Fibroblast of skin of left quadriceps (primary cell): ENCODE data around the gene XPNPEP1.

Experiments
- DNase-seq, 2 experiments: peaks; one replicate each; pipeline ENCODE4 v3.0.0-alpha.2; 2013; ENCODE audit warnings: low read depth in 2 of 2

Gene XPNPEP1

DNA sequence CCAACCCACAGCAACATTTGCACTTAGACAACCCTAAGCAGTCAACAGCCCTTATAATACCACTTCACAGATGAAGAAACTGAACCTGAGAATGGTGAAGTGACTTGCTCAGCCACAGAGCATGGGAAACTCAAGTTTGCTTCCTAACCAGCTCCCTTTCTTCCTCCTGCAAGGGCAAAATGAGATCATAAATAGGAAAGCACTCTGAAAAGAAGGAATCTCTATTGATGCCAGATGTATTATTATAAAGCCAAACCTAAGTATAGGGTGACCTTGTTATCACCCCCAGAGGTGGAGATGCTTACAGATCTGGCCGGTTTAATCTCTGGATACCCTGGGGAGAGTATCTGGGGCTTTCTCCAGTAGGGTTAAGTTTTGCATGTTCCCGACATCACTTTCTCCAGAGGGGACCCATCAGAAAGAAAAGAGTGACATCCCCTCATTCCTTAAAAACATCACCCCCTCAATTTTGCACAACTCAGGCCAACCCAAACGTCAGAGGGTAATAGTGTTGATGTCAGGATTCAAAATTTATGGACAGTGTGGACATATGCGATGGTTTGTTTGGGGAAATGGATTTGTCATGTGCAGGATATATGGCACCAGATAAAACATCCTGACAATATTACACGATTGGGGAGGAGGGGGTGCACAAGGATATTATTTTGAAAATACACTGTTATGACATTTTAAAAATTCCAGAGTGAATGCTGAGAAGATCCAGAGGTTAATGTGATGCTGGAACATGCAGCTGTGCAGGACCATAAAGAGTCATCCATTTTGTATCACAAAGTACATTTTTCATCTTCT, 24.0 kb upstream of the XPNPEP1 start:
- no peak for DNase-seq

DNA sequence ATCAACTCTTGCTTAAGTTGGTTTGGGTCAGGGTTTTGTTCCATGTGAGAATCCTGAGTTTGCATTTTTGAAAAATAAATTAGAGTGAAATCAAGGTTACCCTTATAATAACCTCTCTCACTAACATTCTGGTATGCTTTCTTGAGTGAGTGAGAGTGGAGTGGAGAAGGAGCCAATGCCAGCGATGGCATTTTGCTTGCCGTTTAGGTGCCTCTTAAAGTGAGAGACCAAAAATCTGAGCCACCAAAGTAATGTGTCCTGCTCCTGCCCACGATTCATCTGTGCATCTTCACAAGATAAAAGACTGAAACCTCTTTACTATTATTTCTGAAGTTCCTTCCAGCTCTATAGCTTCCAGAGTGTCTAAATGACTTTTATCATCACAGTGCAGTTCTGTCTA, 23.4 kb upstream of the XPNPEP1 start:
- DNase-seq = no peak

DNA sequence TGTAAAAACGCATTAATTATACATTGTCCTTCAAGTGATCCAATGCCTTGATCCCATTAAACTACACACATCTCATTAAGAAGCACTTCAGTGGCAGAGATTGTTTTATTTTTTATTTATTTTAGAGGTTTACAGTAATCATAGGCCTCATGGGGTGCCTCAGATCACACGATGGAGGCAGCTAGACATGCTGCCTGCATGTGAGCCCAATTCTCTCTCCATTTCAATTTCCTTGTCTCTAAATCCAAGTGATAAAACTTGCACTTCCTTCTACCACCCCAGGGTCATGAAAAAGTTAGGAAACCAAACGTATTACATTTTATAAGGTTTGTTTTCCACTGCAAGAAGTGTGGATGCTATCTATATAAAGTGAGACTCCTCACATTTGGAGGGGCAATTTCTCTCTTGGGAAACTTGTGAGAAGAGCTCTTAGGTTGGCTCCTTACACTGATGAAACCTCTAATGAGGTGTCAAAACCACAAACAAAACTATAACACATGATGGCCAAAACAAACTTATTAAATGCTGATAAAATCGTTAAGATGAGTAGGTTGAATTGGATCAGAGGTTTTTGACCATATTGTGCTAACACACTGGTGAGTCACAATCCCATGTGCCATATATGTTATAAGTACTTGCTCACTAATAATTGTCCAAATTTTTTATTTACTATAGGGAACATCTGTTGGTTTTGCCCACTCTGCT, 22.3 kb upstream of the XPNPEP1 start:
- no peak for DNase-seq

DNA sequence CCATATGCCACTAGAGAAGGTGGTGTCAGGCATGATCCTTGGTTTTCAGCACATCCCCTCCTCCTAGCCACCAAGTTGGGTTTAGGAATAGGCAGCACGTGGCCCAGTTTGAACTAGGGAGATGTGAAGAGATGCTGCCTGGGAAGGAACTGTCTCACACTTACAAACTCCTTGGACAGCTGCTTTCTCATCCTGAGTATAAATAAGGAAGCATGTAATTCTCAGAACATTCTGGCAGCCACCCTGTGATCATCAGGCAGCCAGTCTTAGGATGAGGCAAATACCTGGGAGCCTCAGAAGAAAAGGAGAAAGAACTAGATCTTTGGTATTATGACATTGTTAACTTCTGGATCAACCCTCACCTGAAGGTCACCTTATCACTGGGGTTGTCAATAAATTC, 21.3 kb upstream of the XPNPEP1 start:
- DNase-seq = no peak

DNA sequence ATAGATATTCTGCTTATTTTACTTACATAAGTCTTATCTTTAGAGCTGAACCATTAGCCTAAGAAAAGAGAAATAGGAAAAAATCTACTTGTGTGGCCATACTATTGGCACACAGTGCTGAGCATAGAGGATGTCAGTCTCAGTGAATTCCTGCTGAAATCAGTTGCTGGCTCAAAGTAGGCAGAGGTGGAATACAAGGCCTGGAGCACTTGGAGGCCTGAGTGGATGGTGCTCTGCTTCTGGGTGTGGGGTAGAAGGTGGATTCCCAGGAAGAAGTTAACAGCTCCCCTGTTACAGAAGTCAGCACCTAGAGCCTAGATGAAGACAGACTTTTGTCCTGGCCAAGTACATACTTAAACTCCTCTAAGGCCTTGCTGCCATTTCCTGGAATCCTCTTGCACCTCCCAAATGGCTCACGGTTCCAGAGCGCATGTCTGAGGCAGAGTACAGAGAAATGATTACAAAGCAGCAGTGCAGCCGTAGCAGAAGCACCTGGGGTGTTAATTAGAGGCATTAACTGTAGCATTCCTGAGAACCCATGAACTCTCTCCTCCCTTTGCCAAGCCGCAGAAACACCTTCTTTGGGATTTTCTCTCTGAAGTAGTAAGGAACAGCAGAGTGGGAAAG, 18.0 kb upstream of the XPNPEP1 start:
- no peak for DNase-seq

DNA sequence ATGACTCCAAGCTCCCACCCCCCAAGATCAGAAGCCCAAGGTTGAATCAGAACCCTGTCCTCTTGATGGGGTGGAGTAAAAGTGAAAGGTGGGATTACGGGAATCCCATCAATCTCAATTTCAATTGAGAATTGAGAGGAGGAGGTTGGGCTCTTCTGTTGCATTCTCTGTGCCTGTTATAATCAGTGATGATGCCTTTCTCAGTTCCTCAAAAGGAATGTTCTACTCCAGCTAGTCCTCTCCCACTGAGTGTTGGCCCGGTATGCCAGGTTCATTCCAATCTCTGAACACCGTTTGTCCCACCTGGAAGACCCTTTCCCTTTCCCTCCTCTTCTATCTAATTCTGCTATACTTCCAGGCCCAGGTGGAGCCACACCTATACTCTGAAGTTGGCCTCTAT, 17.2 kb upstream of the XPNPEP1 start:
- no peak for DNase-seq

DNA sequence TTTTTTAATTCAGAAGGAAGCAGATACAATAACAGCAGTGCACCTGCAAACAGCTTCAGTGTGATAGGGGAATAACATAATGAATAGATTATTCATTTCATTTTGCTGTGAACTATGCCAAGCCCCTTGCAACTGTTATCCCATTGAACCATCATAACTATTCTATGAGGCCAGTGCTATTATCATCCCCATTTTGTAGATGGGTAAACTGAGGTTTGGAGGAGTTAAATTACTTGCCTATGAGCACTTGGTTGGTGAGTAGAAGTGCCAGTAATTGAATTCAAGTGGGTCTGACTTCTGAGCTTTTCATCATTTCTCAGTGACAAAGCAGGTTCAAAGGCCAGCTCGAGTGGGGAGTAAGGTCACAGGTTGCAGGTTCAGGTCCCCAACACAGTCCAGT, 16.8 kb upstream of the XPNPEP1 start:
- DNase-seq = no peak

DNA sequence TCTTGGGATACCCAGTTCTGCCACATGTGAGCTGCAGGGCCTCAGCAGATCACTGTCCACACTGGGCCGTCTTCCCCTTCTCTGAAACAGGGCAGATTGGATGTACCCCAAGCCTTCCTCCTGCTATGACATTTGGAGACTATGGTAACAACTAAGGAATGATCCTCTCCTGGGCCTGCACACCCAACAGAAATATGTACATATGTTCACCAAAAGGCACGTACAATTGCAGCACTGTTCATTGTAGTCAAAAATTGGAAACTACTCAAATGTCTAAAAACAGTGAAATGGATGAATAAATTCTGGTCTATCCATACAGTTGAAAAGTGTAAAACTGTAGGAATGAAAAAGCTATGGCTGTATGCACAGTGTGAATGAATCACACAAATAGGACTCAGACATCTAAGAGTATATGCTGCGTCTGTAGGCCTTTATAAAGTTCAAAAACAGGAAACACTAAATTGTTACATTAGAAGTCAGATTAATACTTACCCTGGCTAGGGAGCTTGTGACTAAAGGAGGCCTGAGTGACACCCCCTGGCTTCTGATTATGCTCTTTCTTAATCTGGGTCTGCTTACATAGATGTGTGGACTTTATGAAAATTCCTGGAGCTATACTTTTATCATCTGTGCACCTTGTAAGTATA, 16.1 kb upstream of the XPNPEP1 start:
- DNase-seq = peak in 1 of 2 experiments; percentile 39

DNA sequence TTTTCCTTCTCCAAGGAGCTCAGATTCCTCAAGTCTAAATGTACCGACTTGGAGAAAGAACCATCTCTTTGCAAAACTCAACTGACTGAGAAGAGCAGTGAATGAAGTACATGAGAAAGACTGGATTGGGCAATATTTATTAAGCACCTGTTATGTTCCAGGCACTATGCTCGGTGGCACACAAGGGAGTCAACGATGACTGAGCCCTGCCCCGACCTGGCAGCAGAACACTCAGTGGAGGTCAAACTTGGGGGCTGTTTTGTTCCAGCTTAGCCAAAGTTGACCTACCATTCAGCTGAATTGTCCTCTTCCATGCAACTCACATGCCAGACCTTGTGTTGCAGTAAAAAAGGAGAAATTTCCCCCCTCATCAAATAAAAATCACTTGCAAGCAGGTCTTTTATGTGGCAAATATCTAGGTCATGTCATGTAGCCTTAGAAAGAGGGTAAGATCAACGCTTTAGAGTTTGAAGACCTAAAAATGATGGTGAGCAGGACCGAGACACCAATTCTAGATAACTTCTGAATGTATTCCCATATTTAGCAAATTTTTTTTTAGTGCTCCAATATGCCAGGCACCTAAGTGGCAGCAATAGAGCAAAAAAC, 14.3 kb upstream of the XPNPEP1 start:
- no peak for DNase-seq

DNA sequence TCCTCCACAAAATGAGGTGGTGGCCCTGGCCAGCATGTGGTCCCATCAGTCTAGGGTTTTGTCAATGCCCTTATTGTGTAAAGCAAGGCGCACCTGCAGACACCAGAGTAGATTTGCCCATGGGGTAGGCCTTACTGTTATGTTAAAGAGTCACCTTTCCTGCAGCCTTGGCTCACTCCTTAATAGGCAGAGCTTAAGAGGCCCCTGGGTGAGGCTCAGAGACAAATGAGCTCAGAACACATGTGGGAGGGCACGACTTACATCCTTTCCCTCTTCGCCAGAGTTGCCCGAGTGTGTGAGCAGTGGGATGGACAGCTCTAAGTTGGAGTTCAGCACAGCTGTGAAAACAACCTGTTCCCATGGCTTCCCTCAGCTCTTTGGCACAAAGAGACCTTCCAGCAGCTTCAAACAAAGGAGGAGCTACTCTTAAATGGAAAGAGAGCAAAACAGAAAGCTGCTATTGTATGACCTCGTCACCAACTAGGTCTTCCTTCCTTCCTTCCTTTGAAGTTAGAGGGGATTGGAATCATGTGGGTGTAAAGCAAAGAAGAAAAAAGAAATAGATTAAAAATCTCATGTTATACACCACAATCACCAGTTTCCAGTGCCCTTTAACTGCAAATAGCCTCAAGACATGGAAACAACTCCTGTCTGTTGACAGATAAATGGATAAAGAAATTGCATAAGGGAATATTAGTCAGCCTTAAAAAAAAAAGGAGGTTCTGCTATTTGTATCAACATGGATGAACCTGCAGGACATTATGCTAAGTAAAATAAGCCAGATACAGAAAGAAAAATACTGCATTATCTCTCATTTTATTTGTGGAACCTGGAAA, 11.9 kb upstream of the XPNPEP1 start:
- DNase-seq = no peak

DNA sequence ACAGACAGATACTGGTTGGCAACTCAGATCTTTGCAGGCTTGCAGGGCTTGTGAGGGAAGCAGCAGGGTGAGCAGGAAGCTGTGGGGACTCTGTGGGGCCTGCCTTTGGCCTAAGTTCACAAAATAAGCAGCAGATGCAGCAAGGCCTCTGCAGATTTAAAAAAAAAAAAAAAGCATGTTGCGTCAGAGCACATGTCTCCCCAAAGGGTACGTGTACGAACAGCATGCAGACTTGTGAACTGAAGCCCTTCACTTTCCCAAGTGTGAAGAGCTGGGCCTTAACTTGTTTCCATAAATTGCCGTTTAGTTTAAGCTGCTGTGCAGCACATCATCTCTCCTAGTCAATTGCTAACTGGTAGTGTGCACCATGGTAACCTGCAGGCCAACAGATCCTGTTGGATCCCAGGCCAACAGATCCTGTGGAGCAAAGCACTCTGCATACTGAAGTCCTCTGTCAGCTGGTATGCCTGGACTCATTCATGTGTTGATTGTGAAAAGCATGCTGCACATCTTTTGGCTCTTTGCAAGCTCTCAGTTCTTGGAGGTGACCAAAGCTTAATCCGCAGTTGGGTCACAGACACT, 10.8 kb upstream of the XPNPEP1 start:
- DNase-seq = no peak

DNA sequence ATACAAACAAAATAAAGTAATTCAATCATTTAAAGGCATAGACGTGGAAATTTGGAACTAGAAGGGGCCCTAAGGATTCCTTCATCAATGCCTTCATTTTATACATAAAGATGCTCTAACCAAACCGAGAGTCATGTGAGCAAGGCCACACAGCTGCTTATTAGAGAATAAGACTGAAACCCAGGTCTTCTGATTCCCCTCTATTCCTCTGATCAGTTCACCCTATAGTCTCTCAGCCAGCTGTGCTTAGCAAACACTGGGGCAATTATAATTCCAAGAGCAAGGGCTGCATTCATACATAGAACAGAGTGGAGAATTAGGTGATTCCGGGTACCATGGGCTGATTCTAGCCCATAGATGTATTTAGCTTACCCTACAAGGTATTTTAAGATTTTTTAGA, 9.7 kb upstream of the XPNPEP1 start:
- DNase-seq = no peak

DNA sequence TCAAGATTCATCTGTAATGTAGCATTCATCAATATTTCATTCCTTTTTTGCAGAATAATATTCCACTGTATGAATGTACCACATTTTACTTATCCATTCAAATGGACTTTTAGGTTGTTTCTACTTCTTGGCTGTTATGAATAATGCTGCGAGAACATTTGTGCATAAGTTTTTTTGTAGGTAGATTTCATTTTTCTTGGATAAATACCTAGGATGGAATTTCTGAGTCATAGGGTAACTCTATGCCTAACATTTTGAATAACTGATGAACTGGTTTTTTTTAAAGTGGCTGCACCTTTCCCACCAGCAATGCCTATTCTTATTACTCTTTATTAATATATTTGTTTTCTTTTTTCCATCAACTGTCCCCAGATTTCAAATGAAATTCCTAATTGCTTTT, 9.1 kb upstream of the XPNPEP1 start:
- no peak for DNase-seq

DNA sequence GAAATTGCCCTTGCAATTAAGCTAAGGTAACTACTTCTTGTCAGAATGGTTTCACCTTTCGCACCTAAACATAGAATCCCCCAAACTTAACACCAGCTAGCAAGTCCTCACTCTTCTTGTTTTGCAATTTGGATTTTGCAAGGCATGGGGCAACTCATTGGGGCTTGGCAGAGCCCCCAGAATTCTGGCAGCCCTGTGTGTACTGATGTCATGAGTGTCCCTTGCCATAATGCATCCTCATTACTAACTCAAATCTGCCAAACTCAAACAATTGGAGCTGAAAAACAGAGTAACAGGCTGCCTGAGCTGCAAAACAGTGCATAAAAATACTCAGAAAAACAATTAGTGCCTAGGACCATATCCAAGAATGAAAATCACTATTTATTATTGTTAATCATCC, 7.9 kb upstream of the XPNPEP1 start:
- no peak for DNase-seq

DNA sequence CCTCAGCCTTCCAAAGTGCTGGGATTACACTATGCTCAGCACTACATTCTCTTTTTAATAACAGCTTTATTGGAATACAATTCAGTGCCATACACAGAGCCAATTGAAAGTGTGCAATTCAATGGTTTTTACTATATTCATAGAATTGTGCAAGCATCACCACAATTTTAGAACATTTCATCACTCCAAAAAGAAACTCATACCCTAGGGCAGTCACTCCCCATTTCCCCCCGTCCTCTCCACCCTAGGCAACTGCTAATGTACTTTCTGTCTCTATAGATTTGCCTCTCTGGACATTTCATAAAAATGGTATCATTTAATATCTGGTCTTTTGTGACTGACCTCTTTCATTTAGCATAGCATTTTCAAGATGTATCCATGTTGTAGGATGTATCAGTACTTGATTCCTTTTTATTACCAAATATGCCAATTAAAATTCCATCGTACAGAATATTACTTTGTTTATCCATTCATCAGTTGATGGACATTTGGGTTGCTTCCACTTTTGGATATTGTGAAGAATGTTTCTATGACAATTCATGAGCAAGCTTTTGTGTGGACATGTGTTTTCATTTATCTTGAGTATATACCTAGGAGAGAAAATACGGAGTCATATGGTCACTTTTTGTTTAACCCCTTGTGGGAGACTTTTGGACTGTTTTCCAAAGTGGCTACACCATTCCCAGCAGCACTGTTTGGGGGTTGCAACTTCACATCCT, 6.3 kb upstream of the XPNPEP1 start:
- peak in 1 of 2 experiments; percentile 41 for DNase-seq

DNA sequence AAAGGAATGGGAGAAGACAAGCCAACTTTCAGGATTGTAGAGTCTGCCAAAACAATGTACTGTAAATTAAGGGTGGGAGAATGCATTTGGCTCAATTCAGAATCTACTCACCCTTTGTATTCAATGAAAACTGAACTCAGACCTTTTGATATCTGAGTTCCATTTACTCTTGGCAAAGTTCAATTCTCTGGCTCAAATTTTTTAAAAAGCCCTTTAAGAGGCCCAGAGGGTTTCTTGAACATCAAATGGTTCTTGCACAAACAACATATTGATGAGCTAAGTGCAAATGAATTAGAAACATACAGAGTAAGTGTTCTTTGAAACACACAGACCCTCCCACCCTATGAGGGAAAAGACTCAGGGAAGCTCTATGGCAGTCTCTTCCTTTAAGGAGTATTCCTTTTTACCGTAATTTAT, 5.2 kb upstream of the XPNPEP1 start:
- DNase-seq = no peak

DNA sequence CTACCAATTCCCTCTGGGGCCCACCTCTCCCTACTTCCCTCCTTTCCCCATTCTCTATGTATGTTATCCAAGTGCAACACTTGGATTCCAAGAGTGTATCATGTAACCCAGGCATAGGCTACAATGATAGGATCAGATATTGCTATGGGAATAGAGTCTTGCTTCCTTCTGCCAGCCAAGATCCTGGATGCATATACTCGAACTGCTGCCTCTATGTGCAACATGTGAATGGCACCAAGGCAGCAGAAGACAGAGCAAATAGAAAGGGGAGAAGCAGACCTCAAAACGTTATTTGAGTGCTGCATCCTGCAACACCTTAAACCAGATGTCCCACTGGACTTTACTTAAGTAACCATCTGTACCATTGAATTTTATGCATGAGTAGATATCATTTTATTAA, 3.5 kb upstream of the XPNPEP1 start:
- DNase-seq = no peak

DNA sequence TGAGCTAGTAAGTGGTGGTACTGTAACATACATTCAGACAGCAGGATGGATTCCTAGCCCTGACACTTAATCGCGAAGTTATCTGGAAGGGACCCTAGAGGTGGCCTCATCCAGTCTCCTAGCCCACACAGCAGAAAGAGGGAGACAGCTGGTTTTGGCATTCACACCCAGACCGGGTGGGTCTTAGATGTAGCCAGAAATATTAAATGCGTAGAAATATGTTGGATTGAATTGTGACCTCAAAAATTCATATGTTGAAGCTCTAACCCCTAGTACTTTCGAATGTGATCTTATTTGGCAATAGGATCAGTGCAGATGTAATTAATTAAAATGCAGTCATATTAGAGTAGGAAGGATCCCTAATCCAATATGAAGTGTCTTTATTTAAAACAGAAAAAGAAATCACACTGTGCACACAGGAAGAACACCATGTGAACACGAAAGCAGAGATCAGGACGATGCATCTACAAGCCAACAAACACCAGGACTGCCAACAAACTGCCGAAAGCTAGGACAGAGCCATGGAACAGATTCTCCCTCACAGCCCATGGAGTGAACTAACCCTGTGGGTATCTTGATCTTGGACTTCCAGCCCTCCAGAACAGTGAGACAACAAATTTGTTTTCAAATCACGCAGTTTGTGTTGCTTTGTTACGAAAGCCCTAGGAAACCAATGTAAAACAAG, 2.9 kb upstream of the XPNPEP1 start:
- no peak for DNase-seq

DNA sequence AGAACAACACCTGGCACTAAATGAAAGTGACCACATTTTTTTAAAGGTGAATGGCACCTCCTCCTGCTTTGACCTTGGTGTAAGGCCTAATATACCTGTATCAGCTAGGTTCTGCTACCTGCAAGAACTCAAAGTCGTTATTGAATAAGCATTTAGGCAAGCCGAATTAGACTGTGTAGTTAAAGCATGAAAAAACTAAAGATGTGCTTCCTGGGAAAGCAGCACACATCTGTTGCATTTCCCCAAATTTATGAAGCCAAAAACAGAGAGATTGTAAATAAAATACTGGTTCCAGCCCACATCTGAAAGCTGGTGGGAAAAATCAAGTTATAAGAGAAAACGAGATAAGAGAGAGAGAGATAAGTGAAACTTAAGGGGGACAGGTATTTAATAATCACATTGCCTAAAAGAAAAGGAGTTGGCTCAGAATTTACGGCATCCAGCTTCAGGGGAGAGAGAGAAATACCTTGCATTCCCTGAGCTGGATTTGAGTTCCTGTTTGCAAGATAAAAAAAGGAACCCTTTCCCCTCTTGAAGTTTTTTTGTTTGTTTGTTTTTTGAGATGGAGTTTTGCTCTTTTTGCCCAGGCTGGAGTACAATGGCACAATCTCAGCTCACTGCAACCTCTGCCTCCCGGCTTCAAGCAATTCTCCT, 1.8 kb upstream of the XPNPEP1 start:
- DNase-seq = no peak
